Measurements from ENCODE around the gene TMEM209. TPM values are rescaled to one million over a fixed set of nuclear protein-coding genes. Genes with fewer than 3 reads are reported as not detected.

The TMEM209 gene
- polyA plus RNA-seq, 1 donor from 2014 or later, result 14.6 TPM

GRCh38 chr7:130228840-130229502, 23.8 kb upstream of the TMEM209 start:
- no peaks in the 10 kb centered on the region for H3F3A ChIP-seq (ENCODE audit: insufficient read depth, low read length, poor library complexity, severe bottlenecking)
- no peak overlapping the region for H2AFZ ChIP-seq (ENCODE audit: low read depth, low read length)
- H3K36me3 ChIP-seq (ENCODE audit: insufficient read depth, low read length), result no peaks in the 10 kb centered on the region
- H3K4me3 ChIP-seq (ENCODE audit: low read length), result no peak overlapping the region
- no peaks in the 10 kb centered on the region for H3K27me3 ChIP-seq (ENCODE audit: insufficient read depth, low read depth, low read length)
- H3K9ac ChIP-seq (ENCODE audit: low read length), result no peak overlapping the region
- no peaks in the 10 kb centered on the region for H4K20me1 ChIP-seq (ENCODE audit: insufficient read depth)
- no peak overlapping the region for H3K27ac ChIP-seq (ENCODE audit: low read length)
- H3K9me3 ChIP-seq (ENCODE audit: low read length), result no peaks in the 10 kb centered on the region
- no peaks in the 10 kb centered on the region for H3K79me2 ChIP-seq (replicated peaks; ENCODE audit: insufficient read depth, low read length)
- TF ChIP-seq SMC3 (conservative IDR thresholded peaks at IDR 0.05; ENCODE audit: poor library complexity) (no peak), REST (IDR thresholded peaks at IDR 0.05; ENCODE audit: borderline replicate concordance) (no peak), POLR2AphosphoS5 (IDR thresholded peaks at IDR 0.05) (no peak), RAD21 (conservative IDR thresholded peaks at IDR 0.05) (no peak), MXI1 (conservative IDR thresholded peaks at IDR 0.05; ENCODE audit: poor library complexity, severe bottlenecking) (no peak), EP300 (conservative IDR thresholded peaks at IDR 0.05; ENCODE audit: poor library complexity, severe bottlenecking) (no peak), EZH2 (IDR thresholded peaks at IDR 0.05; ENCODE audit: borderline replicate concordance, insufficient read depth, low read length, poor library complexity, severe bottlenecking) (no peak), TAF1 (IDR thresholded peaks at IDR 0.05; ENCODE audit: low read depth) (no peak)
- TF ChIP-seq, protein P1, sequence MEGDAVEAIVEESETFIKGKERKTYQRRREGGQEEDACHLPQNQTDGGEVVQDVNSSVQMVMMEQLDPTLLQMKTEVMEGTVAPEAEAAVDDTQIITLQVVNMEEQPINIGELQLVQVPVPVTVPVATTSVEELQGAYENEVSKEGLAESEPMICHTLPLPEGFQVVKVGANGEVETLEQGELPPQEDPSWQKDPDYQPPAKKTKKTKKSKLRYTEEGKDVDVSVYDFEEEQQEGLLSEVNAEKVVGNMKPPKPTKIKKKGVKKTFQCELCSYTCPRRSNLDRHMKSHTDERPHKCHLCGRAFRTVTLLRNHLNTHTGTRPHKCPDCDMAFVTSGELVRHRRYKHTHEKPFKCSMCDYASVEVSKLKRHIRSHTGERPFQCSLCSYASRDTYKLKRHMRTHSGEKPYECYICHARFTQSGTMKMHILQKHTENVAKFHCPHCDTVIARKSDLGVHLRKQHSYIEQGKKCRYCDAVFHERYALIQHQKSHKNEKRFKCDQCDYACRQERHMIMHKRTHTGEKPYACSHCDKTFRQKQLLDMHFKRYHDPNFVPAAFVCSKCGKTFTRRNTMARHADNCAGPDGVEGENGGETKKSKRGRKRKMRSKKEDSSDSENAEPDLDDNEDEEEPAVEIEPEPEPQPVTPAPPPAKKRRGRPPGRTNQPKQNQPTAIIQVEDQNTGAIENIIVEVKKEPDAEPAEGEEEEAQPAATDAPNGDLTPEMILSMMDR (IDR thresholded peaks at IDR 0.05; ENCODE audit: poor library complexity, severe bottlenecking), result no peak
- H3K9me2 ChIP-seq (ENCODE audit: insufficient read depth, low read length), result no peaks in the 10 kb centered on the region
- H3K4me2 ChIP-seq (ENCODE audit: low read length), result no peak overlapping the region

DNA sequence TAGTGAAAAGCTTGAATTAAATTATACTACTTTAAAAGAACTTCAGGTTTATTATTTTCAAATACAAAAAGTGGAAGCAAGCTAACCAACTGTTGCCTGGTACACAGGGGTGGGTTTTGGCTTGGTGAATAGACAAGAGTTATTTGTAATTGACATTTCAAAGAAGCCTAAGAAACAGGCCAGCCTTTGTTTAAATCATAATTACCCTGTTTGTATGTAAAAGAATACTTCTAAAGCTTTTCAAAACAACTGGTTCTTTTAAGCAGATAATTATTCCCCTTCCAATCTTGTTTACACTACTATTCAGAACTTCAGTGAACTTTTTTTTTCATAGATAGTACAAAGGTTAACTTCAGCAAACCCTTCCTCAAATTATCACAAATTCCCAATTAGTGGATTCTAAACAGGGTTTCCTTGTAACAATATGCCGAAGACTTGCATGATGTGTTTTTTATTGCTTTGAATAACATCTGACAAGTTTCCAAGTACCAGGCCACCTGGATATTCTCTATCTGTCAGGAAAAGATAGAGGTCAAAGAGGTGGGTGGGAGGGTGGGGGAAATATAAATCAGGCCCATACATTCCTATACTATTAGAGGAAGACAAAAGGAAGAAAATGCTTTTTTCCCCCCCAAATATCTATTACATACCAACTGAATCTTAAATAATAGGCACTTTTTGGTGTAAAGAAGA, 22.8 kb upstream of the TMEM209 start:
- Histone ChIP-seq H3K4me2 (ENCODE audit: low read length) (no peak overlapping the region), H3K36me3 (ENCODE audit: insufficient read depth, low read length) (no peaks in the 10 kb centered on the region), H3K27ac (ENCODE audit: low read length) (no peak overlapping the region), H2AFZ (ENCODE audit: low read depth, low read length) (no peak overlapping the region), H3F3A (ENCODE audit: insufficient read depth, low read length, poor library complexity, severe bottlenecking) (no peaks in the 10 kb centered on the region), H3K79me2 (replicated peaks; ENCODE audit: insufficient read depth, low read length) (no peaks in the 10 kb centered on the region), H3K9me2 (ENCODE audit: insufficient read depth, low read length) (no peaks in the 10 kb centered on the region), H4K20me1 (ENCODE audit: insufficient read depth) (no peaks in the 10 kb centered on the region), H3K9me3 (ENCODE audit: low read length) (no peaks in the 10 kb centered on the region), H3K9ac (ENCODE audit: low read length) (no peak overlapping the region), H3K27me3 (ENCODE audit: insufficient read depth, low read depth, low read length) (no peaks in the 10 kb centered on the region), H3K4me3 (ENCODE audit: low read length) (no peak overlapping the region)
- no peak for TF ChIP-seq EZH2 (IDR thresholded peaks at IDR 0.05; ENCODE audit: borderline replicate concordance, insufficient read depth, low read length, poor library complexity, severe bottlenecking)
- no peak for TF ChIP-seq SMC3 (conservative IDR thresholded peaks at IDR 0.05; ENCODE audit: poor library complexity)
- no peak for TF ChIP-seq RAD21 (conservative IDR thresholded peaks at IDR 0.05)
- TF ChIP-seq EP300 (conservative IDR thresholded peaks at IDR 0.05; ENCODE audit: poor library complexity, severe bottlenecking), result no peak
- no peak for TF ChIP-seq REST (IDR thresholded peaks at IDR 0.05; ENCODE audit: borderline replicate concordance)
- TF ChIP-seq, protein P1 (IDR thresholded peaks at IDR 0.05; ENCODE audit: poor library complexity, severe bottlenecking), result no peak
- TF ChIP-seq TAF1 (IDR thresholded peaks at IDR 0.05; ENCODE audit: low read depth), result no peak
- no peak for TF ChIP-seq MXI1 (conservative IDR thresholded peaks at IDR 0.05; ENCODE audit: poor library complexity, severe bottlenecking)
- no peak for TF ChIP-seq POLR2AphosphoS5 (IDR thresholded peaks at IDR 0.05)
